GM19372 (cell line): Measurements from ENCODE around the gene CARHSP1.
"Not testable (repeated sequence)": the region's sequence is repeated elsewhere in the genome, so short reads cannot be mapped to it uniquely, and the experiment has no call there.

ENCODE experiments used
- ATAC-seq: cut with Tn5 transposase; IDR thresholded peaks from one replicate; pipeline ENCODE4 v1.9.1; 2021; ENCODE audit warnings: mild to moderate bottlenecking, low read depth, moderate library complexity; ENCODE audit not compliant: unreplicated experiment

CARHSP1 gene

DNA sequence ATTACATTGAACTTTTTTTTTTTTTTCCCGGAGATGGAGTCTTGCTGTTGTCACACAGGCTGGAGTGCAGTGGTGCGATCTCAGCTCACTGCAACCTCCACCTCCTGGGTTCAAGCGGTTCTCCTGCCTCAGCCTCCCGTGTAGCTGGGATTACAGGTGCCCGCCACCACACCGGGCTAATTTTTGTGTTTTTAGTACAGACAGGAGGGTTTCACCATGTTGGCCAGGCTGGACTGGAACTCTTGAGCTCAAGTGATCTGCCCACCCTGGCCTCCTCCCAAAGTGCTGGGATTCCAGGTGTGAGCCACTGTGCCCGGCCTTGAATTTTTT lies 5.0 kb upstream of the CARHSP1 start:
- not testable (repeated sequence) for ATAC-seq

DNA sequence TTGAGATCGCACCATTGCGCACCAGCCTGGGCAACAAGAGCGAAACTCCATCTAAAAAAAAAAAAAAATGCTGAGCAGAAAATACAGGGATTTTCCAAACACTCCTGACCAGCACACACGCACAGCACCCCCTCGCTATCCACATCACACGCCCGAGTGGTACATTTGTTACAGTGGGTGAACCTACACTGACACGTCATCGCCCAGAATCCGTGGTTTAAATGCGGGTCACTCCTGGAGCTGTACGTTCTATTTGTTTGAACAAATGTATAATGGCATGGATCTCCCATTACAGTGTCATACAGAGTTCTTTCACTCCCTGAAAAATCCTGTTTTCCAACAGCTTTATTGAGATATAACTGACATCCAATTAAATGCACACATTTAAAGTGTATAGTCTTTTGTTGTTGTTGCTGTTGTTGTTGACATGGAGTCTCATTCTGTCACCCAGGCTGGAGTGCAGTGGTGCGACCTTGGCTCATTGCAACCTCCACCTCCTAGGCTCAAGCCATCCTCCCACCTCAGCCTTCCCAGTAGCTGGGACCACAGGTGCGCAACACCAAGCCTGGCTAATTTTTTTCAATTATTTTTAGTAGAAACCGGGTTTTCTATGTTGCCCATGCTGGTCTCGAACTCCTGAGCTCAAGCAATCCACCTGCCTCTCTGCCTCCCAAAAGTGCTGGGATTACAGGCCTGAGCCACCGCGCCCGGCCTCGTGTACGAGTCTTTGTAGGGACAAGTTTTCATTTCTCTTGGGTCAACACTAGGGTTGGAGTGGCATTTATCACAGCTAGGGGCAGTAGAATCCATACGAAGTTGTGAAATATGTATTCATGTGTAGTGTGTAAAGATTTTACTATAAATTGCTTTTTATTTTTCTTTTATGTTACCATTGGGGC lies 4.4 kb upstream of the CARHSP1 start:
- ATAC-seq = no peak

DNA sequence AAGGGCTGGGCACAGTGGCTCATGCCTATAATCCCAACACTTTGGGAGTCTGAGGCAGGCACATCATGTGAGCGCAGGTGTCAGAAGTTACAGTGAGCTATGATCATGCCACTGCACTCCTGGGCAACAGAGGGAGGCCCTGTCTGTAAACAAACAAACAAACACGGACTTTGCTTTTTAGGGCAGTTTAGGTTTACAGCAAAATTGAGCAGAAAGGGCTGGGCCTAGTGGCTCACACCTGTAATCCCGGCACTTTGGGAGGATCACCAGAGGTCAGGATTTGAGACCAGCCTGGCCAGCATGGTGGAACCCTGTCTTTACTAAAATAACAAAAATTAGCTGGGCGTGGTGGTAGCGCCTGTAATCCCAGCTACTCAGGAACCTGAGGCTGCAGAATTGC lies 3.3 kb upstream of the CARHSP1 start:
- ATAC-seq = no peak

DNA sequence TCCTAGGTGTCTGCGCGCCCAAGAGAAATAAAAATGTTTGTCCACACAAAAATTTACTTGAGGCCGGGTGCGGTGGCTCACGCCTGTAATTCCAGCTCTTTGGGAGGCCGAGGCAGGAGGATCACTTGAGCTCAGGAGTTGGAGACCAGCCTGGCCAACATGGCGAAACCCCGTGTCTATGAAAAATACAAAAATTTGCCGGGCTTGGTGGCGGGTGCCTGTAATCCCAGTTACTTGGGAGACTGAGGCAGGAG lies 1.1 kb upstream of the CARHSP1 start:
- ATAC-seq = not testable (repeated sequence)

DNA sequence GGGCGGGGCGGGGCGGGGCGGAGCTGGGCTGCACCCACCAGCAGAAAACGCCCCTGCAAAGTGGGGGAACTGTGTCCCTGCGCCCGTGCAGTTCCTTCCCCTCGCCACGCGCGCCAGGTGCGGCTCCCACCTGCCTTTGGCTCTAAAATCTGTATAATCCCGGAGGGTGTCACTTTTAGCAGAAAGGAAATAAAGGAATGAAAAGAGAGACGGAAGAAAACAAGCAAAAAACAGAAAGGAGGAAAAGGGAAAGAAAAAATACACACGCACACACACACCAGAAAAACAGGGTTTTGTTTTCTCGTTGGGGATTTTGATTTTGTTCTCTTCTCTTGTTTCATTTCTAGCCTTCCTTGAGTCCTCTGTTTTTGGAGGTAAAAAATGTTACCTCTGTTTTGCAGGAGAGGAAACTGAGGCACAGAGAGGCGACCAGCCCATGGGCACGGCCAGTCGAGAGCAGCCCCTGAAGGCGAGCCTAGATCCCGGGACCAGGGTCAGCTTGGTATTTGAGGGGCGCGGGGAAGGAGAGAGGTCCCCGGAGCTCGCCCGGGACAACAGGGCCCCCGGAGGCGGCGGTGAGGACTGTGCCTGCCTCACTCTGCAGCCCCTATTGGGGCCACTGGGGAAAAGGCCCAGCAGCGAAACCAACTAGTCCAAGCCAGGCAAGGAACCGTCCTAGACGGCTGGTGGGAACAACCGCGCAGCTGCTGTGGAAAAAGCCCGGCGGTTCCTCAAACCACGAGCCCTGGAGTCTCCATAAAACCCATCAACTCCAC lies 594 bp upstream of the CARHSP1 start:
- ATAC-seq = no peak

DNA sequence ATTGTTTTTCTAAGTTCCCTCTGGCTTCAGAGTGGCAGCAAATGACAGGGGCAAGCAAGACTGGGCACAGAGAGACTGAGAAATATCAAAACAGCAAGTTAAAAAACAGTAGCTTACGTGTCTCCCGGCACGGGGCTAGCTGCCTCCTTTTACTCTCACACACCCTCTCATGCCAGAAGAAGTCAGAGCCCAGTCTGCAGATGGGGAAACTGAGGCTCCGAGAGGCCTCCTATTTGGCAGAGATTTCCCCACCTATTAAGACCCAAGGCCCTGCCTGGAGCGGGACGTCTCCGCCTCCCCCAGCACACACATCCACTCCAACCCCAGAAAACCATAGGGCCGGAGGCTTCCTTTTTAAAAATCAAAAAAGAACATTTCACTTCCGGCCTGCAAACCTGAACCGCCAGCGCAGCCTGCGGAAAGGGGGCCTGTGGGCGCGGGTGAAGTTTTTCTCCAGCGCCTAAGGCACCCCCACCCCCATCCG lies 832 bp downstream of the CARHSP1 start:
- no peak for ATAC-seq

DNA sequence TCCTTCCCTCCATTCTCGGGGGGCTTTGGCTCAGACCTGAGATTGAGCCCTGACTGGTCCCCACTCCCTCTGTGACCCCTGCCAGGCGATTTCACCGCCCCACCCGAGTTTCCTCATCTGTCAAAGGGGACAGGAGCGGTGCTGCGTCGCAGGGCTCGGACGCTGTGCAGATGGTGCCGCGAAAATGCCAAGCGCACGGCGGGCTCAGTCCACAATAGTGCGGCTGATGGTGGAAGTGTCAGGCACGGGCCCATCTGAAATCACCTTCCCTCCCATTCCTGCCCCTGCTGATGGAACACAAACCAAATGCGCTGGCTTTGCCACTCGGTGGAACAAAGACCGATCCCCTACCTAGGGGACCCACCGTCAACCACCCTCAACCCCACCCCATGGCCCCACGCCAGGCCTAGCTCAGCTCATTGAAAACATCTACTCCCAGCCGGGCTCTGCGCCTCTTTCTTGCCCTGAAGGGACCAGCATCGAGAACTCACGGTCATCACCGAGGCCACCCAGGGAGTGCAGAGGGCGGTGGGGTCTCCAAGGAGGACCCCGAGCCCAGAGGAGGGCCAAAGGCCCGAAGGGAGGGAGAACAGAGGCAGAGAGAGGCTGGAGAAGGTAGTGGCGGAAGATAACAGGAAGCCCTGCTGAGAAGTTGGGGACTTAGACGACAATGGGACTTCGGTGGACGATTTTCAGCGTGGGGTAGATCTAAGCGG lies 1.4 kb downstream of the CARHSP1 start:
- ATAC-seq = no peak

DNA sequence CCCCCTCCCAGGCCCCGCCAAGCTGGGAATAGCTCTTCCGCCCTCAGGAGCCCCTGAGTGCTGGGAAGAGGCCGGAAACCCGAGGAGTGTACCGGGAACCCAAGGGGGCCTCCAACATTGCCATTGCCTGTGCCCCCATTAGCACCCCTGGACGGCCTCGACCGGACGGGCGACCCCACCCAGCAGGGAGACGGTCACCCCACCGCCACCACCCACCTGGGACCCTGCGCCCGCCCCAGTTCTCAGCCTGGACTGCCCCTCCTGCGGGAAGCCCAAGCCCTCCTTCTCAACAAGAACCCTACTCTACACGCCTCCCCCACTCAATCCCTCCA lies 2.0 kb downstream of the CARHSP1 start:
- no peak for ATAC-seq

DNA sequence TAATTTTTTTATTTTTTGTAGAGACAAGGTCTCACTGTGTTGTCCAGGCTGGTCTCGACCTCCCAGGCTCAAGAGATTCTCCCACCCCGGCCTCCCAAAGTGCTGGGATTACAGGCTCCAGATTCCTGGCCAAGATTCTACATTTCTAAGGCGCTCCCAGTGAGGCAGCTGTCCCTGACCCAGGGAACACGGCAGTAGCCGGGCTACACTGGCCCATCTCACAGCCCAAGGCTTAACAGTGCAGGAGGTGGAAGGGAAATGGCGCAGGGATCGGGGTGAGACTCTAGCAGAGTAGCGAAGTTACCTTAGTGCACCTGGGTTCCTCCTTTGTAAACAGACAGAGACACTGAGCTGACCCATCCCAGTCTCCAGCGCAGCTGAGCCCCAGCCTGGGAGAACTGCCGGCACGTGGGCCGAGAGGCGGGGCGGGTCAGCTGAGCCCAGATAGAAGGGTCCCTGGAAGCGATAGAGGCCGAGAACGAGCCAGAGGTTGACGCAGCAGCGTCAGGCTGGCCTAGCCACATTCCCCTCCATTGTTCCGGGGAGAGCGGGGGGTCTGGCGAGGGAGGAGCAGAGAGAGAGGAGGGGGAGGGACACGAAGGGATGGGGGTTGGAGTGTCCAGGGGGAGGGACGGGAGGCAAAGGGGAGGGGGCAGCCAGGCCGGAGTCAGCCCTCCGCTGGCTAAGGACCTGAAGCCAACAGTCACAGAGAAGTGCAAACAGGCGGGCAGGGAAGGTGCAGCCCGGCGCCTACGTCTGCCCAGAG lies 2.5 kb downstream of the CARHSP1 start:
- ATAC-seq = no peak

DNA sequence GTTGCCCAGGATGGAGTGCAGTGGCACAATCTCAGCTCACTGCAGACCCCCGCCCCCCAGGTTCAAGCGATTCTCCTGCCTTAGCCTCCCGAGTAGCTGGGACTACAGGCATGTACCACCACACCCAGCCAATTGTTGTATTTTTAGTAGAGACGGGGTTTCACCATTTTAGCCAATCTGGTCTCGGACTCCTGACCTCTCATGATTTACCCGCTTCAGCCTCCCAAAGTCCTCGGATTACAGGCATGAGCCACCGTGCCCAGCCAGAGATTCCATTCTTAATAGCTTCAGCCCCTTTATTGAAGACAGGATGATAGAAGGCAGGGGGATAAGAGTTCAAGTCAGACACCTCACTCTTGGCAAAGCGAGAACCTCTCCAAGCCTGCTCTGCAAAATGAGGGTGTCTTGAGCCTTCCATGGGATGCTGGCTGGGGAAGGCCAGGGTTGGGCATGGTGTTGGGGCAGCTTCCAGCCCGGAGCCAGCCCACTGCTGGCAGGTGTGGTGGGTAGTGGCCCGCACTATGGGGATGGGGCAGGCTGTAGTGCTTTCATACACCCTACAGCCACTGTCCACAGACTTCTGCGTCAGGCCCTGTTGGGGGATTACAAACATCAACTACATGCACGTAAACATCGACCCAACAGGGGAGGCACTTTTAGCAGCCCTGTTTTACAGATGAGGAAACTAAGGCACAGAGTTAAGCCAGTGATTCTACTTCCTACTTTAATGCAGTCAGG lies 3.5 kb downstream of the CARHSP1 start:
- no peak for ATAC-seq

DNA sequence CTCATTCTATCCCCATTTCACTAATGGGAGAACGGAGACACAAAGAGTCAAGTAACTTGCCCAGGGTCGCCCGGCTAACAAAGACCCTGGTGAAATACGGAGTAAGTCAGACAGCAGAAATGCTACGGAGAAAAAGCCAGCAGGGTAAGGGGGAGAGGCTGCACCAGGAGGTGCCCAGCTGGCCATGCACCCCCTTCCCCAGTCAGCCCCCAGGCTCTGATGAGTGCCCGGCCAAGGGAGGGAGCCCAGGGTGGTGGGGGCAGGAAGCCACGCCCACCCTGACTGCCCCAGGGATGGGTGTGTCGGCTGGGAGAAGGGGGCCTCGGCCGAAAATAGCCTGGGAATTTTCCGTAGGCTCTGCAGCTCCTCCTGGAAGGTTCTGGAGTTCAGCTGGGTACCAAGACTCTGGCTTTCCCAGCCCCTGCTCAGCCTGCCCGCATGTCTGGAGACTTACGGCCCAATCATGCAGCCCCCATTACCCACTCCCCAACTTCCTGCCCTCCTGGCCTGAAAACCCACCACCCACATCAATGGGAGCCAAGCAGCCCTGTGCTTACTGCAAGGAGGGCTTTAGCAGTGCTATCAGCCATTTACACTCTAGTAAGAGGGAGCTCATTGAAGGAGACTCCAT lies 4.2 kb downstream of the CARHSP1 start:
- ATAC-seq = no peak

DNA sequence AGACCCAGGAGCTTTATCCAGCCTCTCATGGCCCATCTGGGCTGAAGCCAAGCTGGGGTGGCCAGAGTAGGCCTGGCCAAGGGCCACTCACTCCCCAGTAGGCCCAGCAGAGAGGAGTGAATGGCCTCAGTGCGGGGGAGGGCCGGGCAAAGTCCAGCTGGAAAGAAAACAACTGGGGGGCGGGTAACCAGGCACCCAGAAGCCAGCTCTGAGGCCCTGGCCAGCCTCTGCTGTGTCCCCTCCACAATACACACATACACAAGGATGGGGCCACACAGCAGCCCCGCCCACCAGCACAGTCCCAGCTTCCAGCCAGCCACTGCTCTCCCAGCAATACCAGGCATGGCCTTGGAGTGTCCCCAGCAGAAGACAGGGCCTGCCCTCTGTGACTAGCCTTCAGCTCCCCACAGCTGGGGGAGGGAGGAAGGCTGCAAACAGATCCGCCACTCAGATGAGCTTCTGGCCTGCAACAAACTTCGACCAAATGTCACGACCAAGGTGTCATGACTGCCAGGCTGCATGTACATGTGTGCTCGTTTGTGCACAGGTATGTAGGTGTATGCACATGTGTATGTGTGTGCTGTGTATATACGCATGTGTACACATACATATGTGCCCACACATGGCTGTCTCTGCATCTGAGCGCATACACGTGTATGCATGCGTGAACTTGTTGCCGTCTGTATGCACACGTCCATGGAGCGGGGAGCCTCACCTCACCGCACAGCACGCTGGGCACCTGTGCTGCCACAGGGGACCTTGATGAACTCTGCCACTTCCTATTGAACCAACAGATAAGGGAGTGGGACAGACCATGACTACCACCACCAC lies 5.0 kb downstream of the CARHSP1 start:
- no peak for ATAC-seq

DNA sequence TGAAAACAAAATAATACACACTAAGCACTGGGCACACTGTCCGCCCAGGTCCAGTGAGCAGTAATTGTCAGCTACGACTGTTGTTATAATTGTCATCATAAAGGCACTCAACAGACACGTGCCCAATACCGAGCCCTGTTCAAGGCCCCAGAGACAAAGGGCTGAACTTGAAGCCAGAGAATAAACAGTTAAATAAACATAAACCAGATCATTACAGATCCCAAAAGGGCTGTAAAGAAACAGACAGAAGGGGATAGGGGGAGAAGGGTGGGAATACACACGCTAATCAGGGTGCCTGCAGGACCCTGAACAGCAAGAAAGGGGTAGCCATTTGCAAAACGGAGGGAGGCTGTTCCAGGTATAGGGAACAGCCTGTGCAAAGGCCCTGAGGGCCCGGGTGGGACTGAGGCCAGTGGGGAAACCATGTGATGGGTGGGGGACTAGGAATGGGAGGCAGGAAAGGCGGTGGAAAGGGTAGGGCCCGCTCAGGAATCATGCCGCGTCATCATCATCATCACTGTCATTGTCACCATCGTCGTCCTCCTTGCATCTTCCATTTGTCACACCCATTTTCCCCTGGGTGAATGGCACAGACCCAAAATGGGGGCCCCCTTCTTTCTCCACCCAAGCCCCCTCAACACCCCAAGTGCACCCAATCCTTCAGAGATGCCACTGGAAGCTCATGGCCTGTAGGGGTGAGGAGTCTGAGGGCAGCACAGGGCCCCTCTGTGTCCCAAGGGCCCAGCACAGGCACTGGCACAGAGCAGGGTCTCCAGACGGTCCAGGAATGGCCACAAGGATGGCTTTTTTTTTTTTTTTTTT lies 6.3 kb downstream of the CARHSP1 start:
- ATAC-seq = no peak

DNA sequence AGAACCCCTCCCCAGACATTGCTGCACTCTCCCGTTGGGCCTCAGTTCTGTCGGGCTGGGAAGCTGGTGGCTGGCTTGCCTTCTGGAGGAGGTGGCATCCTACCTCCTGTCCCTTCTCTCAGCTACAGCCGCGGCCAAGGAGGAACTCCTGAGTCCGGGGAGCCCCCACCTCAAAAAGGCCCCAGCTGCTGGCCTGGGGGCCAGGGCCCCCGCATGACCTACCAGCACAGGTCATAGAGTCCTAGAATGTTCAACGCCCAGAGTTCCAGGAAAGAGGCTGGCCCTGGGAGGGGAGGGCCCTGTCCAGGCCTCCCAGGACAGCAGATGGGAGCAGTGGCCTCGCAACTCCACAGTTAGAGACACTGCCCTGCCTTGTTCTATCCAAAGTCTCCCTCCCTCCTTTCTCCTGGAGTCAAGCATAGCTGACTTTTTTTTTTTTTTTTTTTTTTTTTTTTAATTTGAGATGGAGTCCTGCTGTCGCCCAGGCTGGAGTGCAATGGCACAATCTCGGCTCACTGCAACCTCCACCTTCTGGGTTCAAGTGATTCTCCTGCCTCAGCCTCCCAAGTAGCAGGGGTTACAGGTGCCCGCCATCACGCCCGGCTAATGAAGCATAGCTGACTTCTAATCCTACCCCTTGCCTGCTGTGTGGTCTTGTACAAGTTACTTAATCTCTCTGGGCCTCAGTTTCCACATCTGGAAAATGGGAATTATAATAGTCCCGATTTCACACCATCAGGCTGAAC lies 7.1 kb downstream of the CARHSP1 start:
- ATAC-seq = no peak

DNA sequence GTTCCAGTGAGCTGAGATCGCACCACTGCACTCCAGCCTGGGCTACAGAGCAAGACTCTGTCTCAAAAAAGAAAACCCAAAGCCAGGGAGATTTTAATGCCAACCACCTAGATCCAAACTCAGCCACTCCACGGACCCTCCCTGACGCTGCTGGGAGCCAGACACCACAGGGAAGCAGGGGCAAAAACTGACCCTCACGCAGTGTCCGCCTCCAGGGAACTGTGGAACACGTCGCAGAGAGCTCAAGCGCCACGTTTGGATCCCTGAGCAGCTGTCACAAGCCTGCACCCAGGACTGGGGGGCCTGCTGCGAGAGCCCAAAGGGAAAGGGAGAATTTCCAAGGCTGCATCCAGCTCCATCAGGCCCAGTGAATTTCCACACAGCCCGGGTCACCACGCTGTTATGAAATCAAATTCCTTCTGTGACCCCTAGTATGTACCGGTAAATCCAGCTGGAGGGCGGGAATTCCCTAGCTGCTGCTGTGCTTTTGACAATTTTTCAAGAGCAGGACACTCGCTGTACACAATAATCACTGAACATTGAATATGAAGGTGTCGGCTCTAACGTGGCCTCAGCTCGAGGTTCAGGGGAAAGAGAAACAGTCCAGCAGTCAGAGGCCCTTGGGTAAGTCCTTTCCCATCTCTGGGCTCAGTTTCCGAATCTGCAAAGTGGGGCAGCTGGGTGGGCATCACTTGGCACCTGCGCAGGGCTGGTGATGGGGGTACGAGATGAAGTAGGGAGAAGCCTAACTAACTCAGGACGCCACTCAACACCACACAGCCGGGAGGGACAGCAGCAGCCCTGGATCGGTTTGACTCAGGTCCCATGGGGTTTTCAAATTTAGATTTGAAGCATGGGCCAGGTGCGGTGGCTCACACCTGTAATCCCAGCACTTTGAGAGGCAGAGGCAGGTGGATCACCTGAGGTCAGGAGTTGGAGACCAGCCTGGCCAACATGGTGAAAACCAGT lies 8.6 kb downstream of the CARHSP1 start:
- no peak for ATAC-seq
